Measurements from ENCODE around the gene KRTAP2-2. TPM values are rescaled to one million over a fixed set of nuclear protein-coding genes. Genes with fewer than 3 reads are reported as not detected.
"Not testable (repeated sequence)": the region's sequence is repeated elsewhere in the genome, so short reads cannot be mapped to it uniquely, and the experiment has no call there.

KRTAP2-2 gene
- total and polyA plus RNA-seq, 8 donors, result not detected

DNA sequence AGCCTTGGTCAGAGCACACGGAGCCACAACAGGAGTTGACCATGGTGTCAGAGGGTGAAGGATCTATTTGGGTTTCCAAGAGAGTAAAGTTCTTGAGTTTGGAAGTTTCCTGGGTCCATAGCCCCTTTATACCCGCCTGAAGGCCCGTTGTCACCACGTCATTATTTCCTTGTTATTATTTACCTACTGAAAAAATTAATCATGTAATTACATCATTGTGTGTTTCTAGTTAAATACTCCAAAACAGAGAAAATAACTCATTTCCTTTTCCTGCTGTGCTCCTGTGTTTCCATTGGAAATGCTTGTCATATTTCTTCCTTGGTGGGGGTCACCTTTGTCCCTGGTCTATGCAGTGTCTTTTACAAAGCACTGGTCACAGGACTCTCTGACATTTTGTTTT, 43.0 kb upstream of the KRTAP2-2 start, which contains the start of gene KRTAP4-8:
Gene KRTAP4-8 (minus strand): TSS at position 101 of the 400 bp plus-strand sequence. CDS start 58 bp downstream, at position 43.
- Histone ChIP-seq H3K27ac (no peak within 1 kb of the TSS), H3K9me3 (no peaks in the 10 kb centered on the region), H3K27me3 (no peaks in the 10 kb centered on the region), H3K4me3 (no peak within 1 kb of the TSS), H3K4me1 (no peaks in the 10 kb centered on the region), H3K36me3 (no peaks in the 10 kb centered on the region)
- 24 to 28% methylated on average over 4 of the region's 4 CpGs for WGBS, 2 donors
- TF ChIP-seq, protein P1, sequence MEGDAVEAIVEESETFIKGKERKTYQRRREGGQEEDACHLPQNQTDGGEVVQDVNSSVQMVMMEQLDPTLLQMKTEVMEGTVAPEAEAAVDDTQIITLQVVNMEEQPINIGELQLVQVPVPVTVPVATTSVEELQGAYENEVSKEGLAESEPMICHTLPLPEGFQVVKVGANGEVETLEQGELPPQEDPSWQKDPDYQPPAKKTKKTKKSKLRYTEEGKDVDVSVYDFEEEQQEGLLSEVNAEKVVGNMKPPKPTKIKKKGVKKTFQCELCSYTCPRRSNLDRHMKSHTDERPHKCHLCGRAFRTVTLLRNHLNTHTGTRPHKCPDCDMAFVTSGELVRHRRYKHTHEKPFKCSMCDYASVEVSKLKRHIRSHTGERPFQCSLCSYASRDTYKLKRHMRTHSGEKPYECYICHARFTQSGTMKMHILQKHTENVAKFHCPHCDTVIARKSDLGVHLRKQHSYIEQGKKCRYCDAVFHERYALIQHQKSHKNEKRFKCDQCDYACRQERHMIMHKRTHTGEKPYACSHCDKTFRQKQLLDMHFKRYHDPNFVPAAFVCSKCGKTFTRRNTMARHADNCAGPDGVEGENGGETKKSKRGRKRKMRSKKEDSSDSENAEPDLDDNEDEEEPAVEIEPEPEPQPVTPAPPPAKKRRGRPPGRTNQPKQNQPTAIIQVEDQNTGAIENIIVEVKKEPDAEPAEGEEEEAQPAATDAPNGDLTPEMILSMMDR (IDR thresholded peaks at IDR 0.05), result no peak
- FAIRE-seq, result no peak
- no peak for DNase-seq
- ATAC-seq, result no peak
- intact Hi-C loops (cut with DNase I), result no loop called here

DNA sequence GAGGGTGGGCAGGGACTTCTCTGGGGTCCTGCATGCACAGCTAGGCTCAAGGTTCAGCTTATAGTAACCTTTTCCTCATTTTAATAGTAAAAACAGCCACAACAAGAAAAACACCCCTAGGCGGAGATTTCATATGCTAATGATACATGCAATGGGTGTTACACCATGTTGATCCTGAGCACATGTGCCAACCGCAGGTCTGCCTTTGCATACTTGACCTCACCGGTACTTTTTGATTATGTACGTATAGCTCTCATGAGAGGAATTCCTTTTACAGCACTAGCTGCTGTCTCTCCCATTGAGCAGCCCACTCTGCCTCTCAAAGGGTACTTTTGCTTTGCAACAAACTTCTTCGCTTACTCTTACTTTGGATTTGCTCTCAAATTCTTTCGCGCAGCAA, 41.0 kb upstream of the KRTAP2-2 start:
- no peaks in the 10 kb centered on the region for H3K4me1 ChIP-seq
- TF ChIP-seq, protein P1 (IDR thresholded peaks at IDR 0.05), result no peak
- no peak for DNase-seq
- no peaks in the 10 kb centered on the region for H3K9me3 ChIP-seq
- no peak overlapping the region for H3K4me3 ChIP-seq
- no peaks in the 10 kb centered on the region for H3K36me3 ChIP-seq
- intact Hi-C loops (cut with DNase I), result no loop called here
- WGBS, 2 donors, result 72 to 81% methylated on average over 7 of the region's 7 CpGs
- no peak overlapping the region for H3K27ac ChIP-seq
- H3K27me3 ChIP-seq, result no peaks in the 10 kb centered on the region
- no peak for FAIRE-seq
- ATAC-seq, result no peak

DNA sequence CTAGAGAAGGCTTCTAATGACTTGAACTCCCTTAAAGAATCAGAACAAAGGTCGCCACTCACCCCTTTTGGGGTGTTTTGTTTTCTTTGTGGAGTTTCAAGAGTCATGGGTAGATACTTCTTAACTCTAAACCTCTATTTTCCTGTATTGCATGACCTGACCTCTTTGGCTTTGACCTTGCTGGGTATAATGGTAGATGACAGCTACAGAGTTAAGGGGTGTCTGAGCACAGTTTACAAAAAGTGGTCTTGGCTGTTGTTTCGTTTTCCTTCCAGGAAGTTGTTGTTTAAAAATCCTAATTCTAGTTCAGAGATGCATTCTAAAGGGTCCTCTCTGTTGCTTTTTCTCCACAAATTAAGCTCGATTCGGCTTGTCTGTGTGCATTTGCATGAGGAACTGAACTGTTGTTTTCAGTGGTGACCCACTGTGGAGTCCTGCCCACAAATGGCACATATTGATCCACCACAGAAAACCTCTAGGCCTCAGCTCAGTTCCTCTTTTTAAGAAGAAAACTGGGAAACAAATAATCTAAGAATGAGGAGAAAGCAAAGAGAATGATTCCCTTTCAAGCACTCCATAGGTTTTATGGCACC, 33.8 kb upstream of the KRTAP2-2 start:
- 60 to 65% methylated on average over 4 of the region's 4 CpGs for WGBS, 2 donors
- H3K4me1 ChIP-seq; H3K27me3 ChIP-seq; DNase-seq; H3K4me3 ChIP-seq; intact Hi-C loops (cut with DNase I); H3K36me3 ChIP-seq; H3K9me3 ChIP-seq; H3K27ac ChIP-seq; ATAC-seq; FAIRE-seq: not testable (repeated sequence)

DNA sequence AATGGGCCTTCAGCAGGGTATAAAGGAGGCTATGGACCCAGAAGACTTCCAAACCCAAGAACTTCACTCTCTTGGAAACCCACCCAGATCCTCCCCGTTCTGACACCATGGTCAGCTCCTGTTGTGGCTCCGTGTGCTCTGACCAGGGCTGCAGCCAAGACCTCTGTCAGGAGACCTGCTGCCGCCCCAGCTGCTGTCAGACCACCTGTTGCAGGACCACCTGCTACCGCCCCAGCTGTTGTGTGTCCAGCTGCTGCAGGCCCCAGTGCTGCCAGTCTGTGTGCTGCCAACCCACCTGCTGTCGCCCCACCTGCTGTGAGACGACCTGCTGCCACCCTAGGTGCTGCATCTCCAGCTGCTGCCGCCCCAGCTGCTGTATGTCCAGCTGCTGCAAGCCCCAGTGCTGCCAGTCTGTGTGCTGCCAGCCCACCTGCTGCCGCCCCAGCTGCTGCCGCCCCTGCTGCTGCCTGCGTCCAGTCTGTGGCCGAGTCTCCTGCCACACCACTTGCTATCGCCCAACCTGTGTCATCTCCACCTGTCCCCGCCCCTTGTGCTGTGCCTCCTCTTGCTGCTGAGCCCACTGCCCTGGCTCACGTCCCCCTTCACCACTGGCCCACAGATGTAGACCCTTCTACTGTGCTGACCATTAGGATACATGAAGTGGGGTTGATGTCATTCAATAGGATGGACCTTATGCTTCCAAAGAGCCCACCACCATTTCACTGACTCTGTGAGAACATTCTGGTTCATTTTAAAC, 29.2 kb upstream of the KRTAP2-2 start, which contains the start of gene KRTAP4-7:
Gene KRTAP4-7 (plus strand): TSS at position 51 of the 757 bp plus-strand sequence. CDS start 57 bp downstream, at position 108.
- H3K4me1 ChIP-seq; ATAC-seq; H3K27me3 ChIP-seq; intact Hi-C loops (cut with DNase I); H3K36me3 ChIP-seq; H3K27ac ChIP-seq; DNase-seq; FAIRE-seq; H3K4me3 ChIP-seq; H3K9me3 ChIP-seq: not testable (repeated sequence)
- 59 to 64% methylated on average over 9 to 14 of the region's 14 CpGs for WGBS, 2 donors

DNA sequence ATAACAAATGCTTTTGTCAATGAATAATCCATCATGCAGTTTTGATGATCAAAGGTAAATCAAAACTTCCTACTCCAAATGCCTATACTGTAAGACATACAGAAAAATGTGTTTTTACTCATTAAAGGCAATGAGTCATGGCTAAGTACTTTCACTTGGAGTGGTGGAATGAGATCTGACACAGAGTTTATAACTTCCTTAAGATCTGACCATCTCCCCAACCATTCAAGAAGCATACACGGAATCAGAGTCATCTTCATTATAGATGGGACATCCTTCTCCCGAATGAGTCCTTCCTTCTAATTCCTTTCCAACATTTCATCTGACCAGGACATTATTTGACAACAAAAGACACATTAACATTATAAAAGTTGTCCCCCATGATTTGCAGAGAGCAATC, 28.4 kb upstream of the KRTAP2-2 start:
- H3K4me1 ChIP-seq; intact Hi-C loops (cut with DNase I); H3K27ac ChIP-seq; FAIRE-seq; DNase-seq; H3K9me3 ChIP-seq; ATAC-seq; H3K27me3 ChIP-seq; H3K4me3 ChIP-seq; H3K36me3 ChIP-seq: not testable (repeated sequence)
- 45 to 56% methylated on average over 2 of the region's 2 CpGs for WGBS, 2 donors

DNA sequence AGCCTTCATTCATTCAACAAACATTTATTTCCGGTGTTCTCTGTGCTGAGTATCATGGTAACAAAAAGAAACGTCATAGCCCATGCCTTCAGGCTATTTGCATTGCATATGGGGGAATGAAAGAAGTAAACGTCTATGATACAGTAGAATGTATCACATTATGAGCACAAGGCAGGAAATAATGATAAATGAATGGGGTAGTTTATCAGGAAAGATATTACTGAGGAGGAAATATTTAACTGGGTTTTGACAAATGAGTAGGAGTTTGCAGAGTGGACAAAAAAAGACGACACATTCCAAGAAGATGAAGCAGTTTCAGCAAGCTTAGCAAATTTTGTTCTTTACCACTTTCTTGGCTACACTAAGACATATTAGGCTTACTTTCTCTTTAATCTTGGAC, 27.6 kb upstream of the KRTAP2-2 start:
- no peak for ATAC-seq
- DNase-seq, result no peak
- no peak for FAIRE-seq
- Histone ChIP-seq H3K36me3 (no peaks in the 10 kb centered on the region), H3K4me1 (no peaks in the 10 kb centered on the region), H3K27ac (no peak overlapping the region), H3K9me3 (no peaks in the 10 kb centered on the region), H3K27me3 (no peaks in the 10 kb centered on the region), H3K4me3 (no peak overlapping the region)
- intact Hi-C loops (cut with DNase I), result no loop called here
- TF ChIP-seq, protein P1 (IDR thresholded peaks at IDR 0.05), result no peak
- 37 to 40% methylated on average over 4 of the region's 4 CpGs for WGBS, 2 donors
